ENCODE data around the gene UCN3. TPM values are rescaled to one million over a fixed set of nuclear protein-coding genes. Genes with fewer than 3 reads are reported as not detected.

UCN3 gene
- total RNA-seq, 6 experiments from 2014 or later = not detected

GRCh38 chr10:5396556-5397300 is 32.0 kb downstream of the UCN3 start:
- ATAC-seq = no peak
- Histone ChIP-seq H3K27ac (no peak overlapping the region), H3K36me3 (no peaks in the 10 kb centered on the region), H3K27me3 (no peaks in the 10 kb centered on the region), H3K4me1 (no peaks in the 10 kb centered on the region), H3K4me3 (no peak overlapping the region), H3K9me3 (no peaks in the 10 kb centered on the region)
- TF ChIP-seq CTCF (IDR thresholded peaks at IDR 0.05) = no peak
- TF ChIP-seq POLR2A (IDR thresholded peaks at IDR 0.05) = no peak
- WGBS (ENCODE audit: insufficient coverage, low coverage, low lambda C conversion rate, missing lambda C conversion rate) = 77% methylated on average over 11 of the region's 12 CpGs
- intact Hi-C loops (cut with DNase I) = no loop called here
- DNase-seq = no peak

- Histone ChIP-seq H3K27me3 (no peaks in the 10 kb centered on the region), H3K9me3 (no peaks in the 10 kb centered on the region), H3K4me1 (no peaks in the 10 kb centered on the region), H3K4me3 (no peak overlapping the region), H3K36me3 (no peaks in the 10 kb centered on the region), H3K27ac (no peak overlapping the region)
- intact Hi-C loops (cut with DNase I) = no loop called here
- TF ChIP-seq POLR2A (IDR thresholded peaks at IDR 0.05) (no peak), CTCF (IDR thresholded peaks at IDR 0.05) (no peak)
- DNase-seq (no peak), ATAC-seq (no peak)
- 93% methylated on average over 3 of the region's 6 CpGs for WGBS (ENCODE audit: insufficient coverage, low coverage, low lambda C conversion rate, missing lambda C conversion rate)
These were observed 34.6 kb downstream of the UCN3 start for GRCh38 chr10:5399332-5399731.

- ATAC-seq (no peak), DNase-seq (no peak)
- no peaks in the 10 kb centered on the region for H3K36me3 ChIP-seq
- H3K4me1 ChIP-seq = no peaks in the 10 kb centered on the region
- H3K4me3 ChIP-seq = no peak overlapping the region
- WGBS (ENCODE audit: insufficient coverage, low coverage, low lambda C conversion rate, missing lambda C conversion rate) = 85% methylated on average over 8 of the region's 9 CpGs
- no peak for TF ChIP-seq CTCF (IDR thresholded peaks at IDR 0.05)
- no peak for TF ChIP-seq POLR2A (IDR thresholded peaks at IDR 0.05)
- H3K27ac ChIP-seq = no peak overlapping the region
- H3K9me3 ChIP-seq = no peaks in the 10 kb centered on the region
- intact Hi-C loops (cut with DNase I) = no loop called here
- H3K27me3 ChIP-seq = no peaks in the 10 kb centered on the region
These were observed 35.9 kb downstream of the UCN3 start for GRCh38 chr10:5400468-5401240.

- no peaks in the 10 kb centered on the region for H3K27me3 ChIP-seq
- ATAC-seq (peak; percentile 43 to 70 (median 52)), DNase-seq (no peak)
- H3K27ac ChIP-seq = no peak overlapping the region
- H3K4me1 ChIP-seq = no peaks in the 10 kb centered on the region
- H3K9me3 ChIP-seq = no peaks in the 10 kb centered on the region
- intact Hi-C loops (cut with DNase I) = no loop called here
- no peaks in the 10 kb centered on the region for H3K36me3 ChIP-seq
- TF ChIP-seq CTCF (IDR thresholded peaks at IDR 0.05) (no peak), POLR2A (IDR thresholded peaks at IDR 0.05) (no peak)
- no CpG with 5 or more reads among the region's 3 CpGs for WGBS (ENCODE audit: insufficient coverage, low coverage, low lambda C conversion rate, missing lambda C conversion rate)
- H3K4me3 ChIP-seq = no peak overlapping the region
These were observed 38.0 kb downstream of the UCN3 start for GRCh38 chr10:5402798-5403197.

Data from right lobe of liver (tissue), 6 donors.